ENCODE data around the gene SLC38A10.

DNA sequence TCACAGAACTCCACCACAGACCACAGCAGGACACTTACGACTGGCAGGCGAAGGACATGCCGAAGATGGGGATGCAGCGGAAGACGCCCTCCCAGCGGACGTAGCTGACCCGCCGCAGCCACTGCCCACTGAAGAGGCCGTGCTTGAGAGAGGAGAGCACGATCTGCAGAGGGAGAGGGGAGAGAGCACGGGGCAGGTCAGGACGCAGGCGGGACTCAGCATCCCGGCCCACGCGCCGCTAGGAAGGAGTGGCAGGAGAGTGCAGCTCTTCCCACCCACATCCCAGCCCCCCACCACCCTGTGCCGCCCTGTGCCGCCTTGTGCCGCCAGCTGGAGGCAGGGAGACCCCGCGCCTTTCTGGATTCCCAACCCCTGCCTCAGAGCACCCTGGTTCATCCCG is 14.5 kb downstream of the SLC38A10 start:
- TF ChIP-seq POLR2A (IDR thresholded peaks at IDR 0.05; ENCODE audit: low read length) (no peak), GATA1 (IDR thresholded peaks at IDR 0.05; ENCODE audit: low read depth, low read length) (no peak)
